ENCODE measurements around the gene TIMM44. TPM values are rescaled to one million over a fixed set of nuclear protein-coding genes. Genes with fewer than 3 reads are reported as not detected.
"Not testable (repeated sequence)": the region's sequence is repeated elsewhere in the genome, so short reads cannot be mapped to it uniquely, and the experiment has no call there.

TIMM44 gene
- total RNA-seq, 1 experiment from 2014 or later, result 50.5 TPM

GRCh38 chr19:7926021-7926726 is 17.3 kb downstream of the TIMM44 start, which contains the start of gene CTXN1:
CTXN1 (minus strand) TSS chr19:7926135; CDS start chr19:7925538, 597 bp downstream.
- no peak for DNase-seq (ENCODE audit: low read depth)

- peak; percentile 54 for DNase-seq (ENCODE audit: low read depth)
These were observed 18.2 kb downstream of the TIMM44 start for GRCh38 chr19:7925171-7925851.

- DNase-seq (ENCODE audit: low read depth), result no peak
These were observed 18.8 kb downstream of the TIMM44 start for GRCh38 chr19:7924651-7925170.

- no peak for DNase-seq (ENCODE audit: low read depth)
These were observed 19.2 kb downstream of the TIMM44 start for GRCh38 chr19:7924241-7924640.

GRCh38 chr19:7923295-7924191 is 19.9 kb downstream of the TIMM44 start:
- DNase-seq (ENCODE audit: low read depth), result no peak

GRCh38 chr19:7922836-7923195 is 20.6 kb downstream of the TIMM44 start:
- DNase-seq (ENCODE audit: low read depth), result no peak

- DNase-seq (ENCODE audit: low read depth), result no peak
These were observed 21.3 kb downstream of the TIMM44 start for GRCh38 chr19:7921967-7922835.

- no peak for DNase-seq (ENCODE audit: low read depth)
These were observed 22.0 kb downstream of the TIMM44 start for GRCh38 chr19:7921302-7921966.

- DNase-seq (ENCODE audit: low read depth), result peak; percentile 92
These were observed 22.8 kb downstream of the TIMM44 start for GRCh38 chr19:7920519-7921301.

- DNase-seq (ENCODE audit: low read depth), result peak; percentile 92
These were observed 23.6 kb downstream of the TIMM44 start, which contains the start of gene SNAPC2 for GRCh38 chr19:7919610-7920518. SNAPC2 (plus strand) TSS chr19:7920338; CDS start chr19:7920367, 29 bp downstream.

GRCh38 chr19:7918615-7919421 is 24.6 kb downstream of the TIMM44 start:
- DNase-seq (ENCODE audit: low read depth), result no peak

GRCh38 chr19:7918062-7918614 is 25.3 kb downstream of the TIMM44 start:
- DNase-seq (ENCODE audit: low read depth), result not testable (repeated sequence)

GRCh38 chr19:7917267-7918061 is 26.0 kb downstream of the TIMM44 start:
- peak; percentile 29 for DNase-seq (ENCODE audit: low read depth)

GRCh38 chr19:7916955-7917266 is 26.6 kb downstream of the TIMM44 start:
- DNase-seq (ENCODE audit: low read depth), result no peak

GRCh38 chr19:7916103-7916954 is 27.1 kb downstream of the TIMM44 start:
- DNase-seq (ENCODE audit: low read depth), result peak; percentile 22
